ENCODE measurements around the gene MYO9A. TPM values are rescaled to one million over a fixed set of nuclear protein-coding genes. Genes with fewer than 3 reads are reported as not detected.

Gene MYO9A
- total and polyA plus RNA-seq, 3 donors from 2014 or later, result 68.9 to 126 (median 103) TPM

GRCh38 chr15:72131922-72132321 is 14.0 kb upstream of the MYO9A start:
- no peak overlapping the region for H3K27ac ChIP-seq
- TF ChIP-seq POLR2A (IDR thresholded peaks at IDR 0.05) (no peak), CTCF (IDR thresholded peaks at IDR 0.05) (no peak)
- H3K27me3 ChIP-seq, result no peaks in the 10 kb centered on the region
- no peak for DNase-seq
- H3K36me3 ChIP-seq (ENCODE audit: low read depth, missing control alignments), result no peaks in the 10 kb centered on the region
- intact Hi-C loops (cut with DNase I; ENCODE audit: low total_unique reads), result no loop called here
- no peaks in the 10 kb centered on the region for H3K4me1 ChIP-seq
- WGBS, 2 donors, result 78 to 83% methylated on average over 3 of the region's 3 CpGs
- no peaks in the 10 kb centered on the region for H3K9me3 ChIP-seq
- H3K4me3 ChIP-seq, result no peak overlapping the region

GRCh38 chr15:72130272-72130671 is 12.3 kb upstream of the MYO9A start:
- H3K27me3 ChIP-seq, result no peaks in the 10 kb centered on the region
- H3K27ac ChIP-seq, result no peak overlapping the region
- no peaks in the 10 kb centered on the region for H3K9me3 ChIP-seq
- H3K4me1 ChIP-seq, result no peaks in the 10 kb centered on the region
- WGBS, 2 donors, result 82 to 99% methylated on average over 4 of the region's 4 CpGs
- DNase-seq, result no peak
- no peak overlapping the region for H3K4me3 ChIP-seq
- H3K36me3 ChIP-seq (ENCODE audit: low read depth, missing control alignments), result no peaks in the 10 kb centered on the region
- intact Hi-C loops (cut with DNase I; ENCODE audit: low total_unique reads), result no loop called here
- TF ChIP-seq POLR2A (IDR thresholded peaks at IDR 0.05), result no peak
- TF ChIP-seq CTCF (IDR thresholded peaks at IDR 0.05), result no peak

GRCh38 chr15:72128359-72128758 is 10.4 kb upstream of the MYO9A start:
- no peak overlapping the region for H3K4me3 ChIP-seq
- H3K9me3 ChIP-seq, result no peaks in the 10 kb centered on the region

GRCh38 chr15:72127724-72128322 is 9.9 kb upstream of the MYO9A start:
- TF ChIP-seq CTCF (IDR thresholded peaks at IDR 0.05) (no peak), POLR2A (IDR thresholded peaks at IDR 0.05) (no peak)
- Histone ChIP-seq H3K27ac (no peak overlapping the region), H3K4me3 (no peak overlapping the region), H3K4me1 (no peaks in the 10 kb centered on the region), H3K27me3 (no peaks in the 10 kb centered on the region), H3K9me3 (no peaks in the 10 kb centered on the region), H3K36me3 (ENCODE audit: low read depth, missing control alignments) (no peaks in the 10 kb centered on the region)
- intact Hi-C loops (cut with DNase I; ENCODE audit: low total_unique reads), result no loop called here
- no peak for DNase-seq
- 56 to 73% methylated on average over 2 of the region's 2 CpGs for WGBS, 2 donors

More at GRCh38 chr15:72128359-72128758, 10.4 kb upstream of the MYO9A start:
- no peak for DNase-seq
- Histone ChIP-seq H3K36me3 (ENCODE audit: low read depth, missing control alignments) (no peaks in the 10 kb centered on the region), H3K27me3 (no peaks in the 10 kb centered on the region), H3K27ac (no peak overlapping the region), H3K4me1 (no peaks in the 10 kb centered on the region)
- no peak for TF ChIP-seq CTCF (IDR thresholded peaks at IDR 0.05)
- no peak for TF ChIP-seq POLR2A (IDR thresholded peaks at IDR 0.05)
- intact Hi-C loops (cut with DNase I; ENCODE audit: low total_unique reads), result no loop called here

- TF ChIP-seq POLR2A (IDR thresholded peaks at IDR 0.05), result no peak
- no peak for TF ChIP-seq CTCF (IDR thresholded peaks at IDR 0.05)
- 23 to 45% methylated on average over 1 of the region's 1 CpG for WGBS, 2 donors
- Histone ChIP-seq H3K36me3 (ENCODE audit: low read depth, missing control alignments) (no peaks in the 10 kb centered on the region), H3K4me1 (no peaks in the 10 kb centered on the region), H3K27ac (no peak overlapping the region), H3K4me3 (no peak overlapping the region), H3K27me3 (no peaks in the 10 kb centered on the region), H3K9me3 (no peaks in the 10 kb centered on the region)
- no peak for DNase-seq
- intact Hi-C loops (cut with DNase I; ENCODE audit: low total_unique reads), result no loop called here
Observed at GRCh38 chr15:72124218-72124617, 6.3 kb upstream of the MYO9A start.
